Gastroesophageal sphincter (tissue), 3 donors: ENCODE results near the gene LPO.

Source experiments
- EP300 ChIP-seq: sonication (generic); formaldehyde crosslinking; IDR thresholded peaks from one replicate; pipeline ENCODE4 v1.6.1; 2017; ENCODE audit warnings: antibody characterized with exemption, mild to moderate bottlenecking
- POLR2AphosphoS5 ChIP-seq: sonication (generic); formaldehyde crosslinking; IDR thresholded peaks from one replicate; pipeline ENCODE4 v1.6.1; 2017; ENCODE audit warnings: antibody characterized with exemption
- TF ChIP-seq, protein P1 (sequence below), 4 experiments: fragments of 200-600 bp in 2 of 4; fragments of 450-650 bp in 2 of 4; sonication (generic) in 1 of 4; IDR thresholded peaks; one replicate each; pipeline ENCODE4 v1.5.1; 2017 to 2019; ENCODE audit warnings: antibody characterized with exemption in 4 of 4, mild to moderate bottlenecking in 2 of 4, moderate library complexity in 2 of 4

DNA sequence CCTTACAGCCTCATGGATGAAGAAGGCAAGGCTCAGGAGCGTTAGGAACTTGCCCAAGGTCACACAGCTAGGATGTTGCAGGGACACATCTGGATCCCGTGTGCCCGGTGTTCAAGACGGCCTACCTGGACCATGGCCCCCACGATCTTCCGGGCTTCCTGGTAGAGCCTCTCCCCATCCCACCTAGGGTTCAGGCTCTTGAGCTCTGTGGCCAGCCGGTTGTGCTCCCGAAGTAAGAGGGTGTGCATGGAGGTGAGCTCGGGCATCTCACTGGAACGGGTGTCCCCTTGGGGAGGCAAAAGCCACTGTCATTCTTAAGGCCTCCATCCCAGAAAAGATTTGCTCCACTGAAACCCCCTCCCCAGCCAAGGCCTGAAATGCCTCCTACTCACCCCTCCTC, 37.0 kb downstream of the LPO start:
- TF ChIP-seq, protein P1, sequence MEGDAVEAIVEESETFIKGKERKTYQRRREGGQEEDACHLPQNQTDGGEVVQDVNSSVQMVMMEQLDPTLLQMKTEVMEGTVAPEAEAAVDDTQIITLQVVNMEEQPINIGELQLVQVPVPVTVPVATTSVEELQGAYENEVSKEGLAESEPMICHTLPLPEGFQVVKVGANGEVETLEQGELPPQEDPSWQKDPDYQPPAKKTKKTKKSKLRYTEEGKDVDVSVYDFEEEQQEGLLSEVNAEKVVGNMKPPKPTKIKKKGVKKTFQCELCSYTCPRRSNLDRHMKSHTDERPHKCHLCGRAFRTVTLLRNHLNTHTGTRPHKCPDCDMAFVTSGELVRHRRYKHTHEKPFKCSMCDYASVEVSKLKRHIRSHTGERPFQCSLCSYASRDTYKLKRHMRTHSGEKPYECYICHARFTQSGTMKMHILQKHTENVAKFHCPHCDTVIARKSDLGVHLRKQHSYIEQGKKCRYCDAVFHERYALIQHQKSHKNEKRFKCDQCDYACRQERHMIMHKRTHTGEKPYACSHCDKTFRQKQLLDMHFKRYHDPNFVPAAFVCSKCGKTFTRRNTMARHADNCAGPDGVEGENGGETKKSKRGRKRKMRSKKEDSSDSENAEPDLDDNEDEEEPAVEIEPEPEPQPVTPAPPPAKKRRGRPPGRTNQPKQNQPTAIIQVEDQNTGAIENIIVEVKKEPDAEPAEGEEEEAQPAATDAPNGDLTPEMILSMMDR (IDR thresholded peaks at IDR 0.05), result no peak
- TF ChIP-seq POLR2AphosphoS5, result no peak
- TF ChIP-seq EP300, result no peak
